HCT116 (cell line): ENCODE data around the gene PYGO1. TPM values are rescaled to one million over a fixed set of nuclear protein-coding genes. Genes with fewer than 3 reads are reported as not detected.

Experiments
- ATAC-seq: fragments of 200-7000 bp; cut with Tn5 transposase; 2 replicates; pipeline ENCODE4 v1.9.1; 2020; ENCODE audit warnings: mild to moderate bottlenecking, moderate library complexity
- BruUV-seq: library from RNA; stranded (reverse); fragments of 400-500 nt; replicated peaks from 2 replicates; lab custom pipeline; 2021; lab: Mats Ljungman, UMichigan
- CTCF ChIA-PET: fragments of 300-600 bp; sonication (Branson Sonifier 250); formaldehyde crosslinking; loops from one replicate; lab custom pipeline; 2021; ENCODE audit warnings: antibody characterized with exemption; lab: Charles Lee
- POLR2A ChIA-PET: fragments of 300-600, 350-600 bp; sonication (Branson Sonifier 250); formaldehyde crosslinking; loops from one replicate; lab custom pipeline; 2021; ENCODE audit warnings: antibody characterized with exemption; lab: Charles Lee
- RAD21 ChIA-PET, 2 experiments: fragments of 300-600 bp; sonication (Branson Sonifier 250); formaldehyde crosslinking; loops; one replicate each; lab custom pipeline; 2023; ENCODE audit warnings: low total read pairs in 2 of 2; ENCODE audit not compliant: uncharacterized antibody in 2 of 2, unreplicated experiment in 2 of 2, low non-redundant PET in 1 of 2; lab: Charles Lee
- DNase-seq: peaks from one replicate; pipeline ENCODE4 v3.0.0-alpha.2; 2010; ENCODE audit warnings: low read depth, low spot score
- H2AFZ ChIP-seq: fragments of 200-600 bp; shearing (Covaris generic), sonication (generic); 2 replicates; pipeline ENCODE4 v1.6.1; 2017; ENCODE audit warnings: low read depth, mixed run types, mixed read lengths, antibody characterized with exemption, low read length; ENCODE audit not compliant: poor library complexity, severe bottlenecking
- H3K27ac ChIP-seq: 2 replicates; pipeline ENCODE4 v1.5.1; 2012; ENCODE audit warnings: low read depth, low read length
- H3K27me3 ChIP-seq: fragments of 200-600 bp; sonication (generic); 2 replicates; pipeline ENCODE4 v1.6.1; 2016; ENCODE audit warnings: mixed run types, low read length, mixed read lengths; ENCODE audit not compliant: insufficient read depth
- H3K36me3 ChIP-seq, 2 experiments: fragments of 200-500 bp in 1 of 2; fragments of 200-600 bp in 1 of 2; sonication (Bioruptor generic) in 1 of 2; sonication (generic) in 1 of 2; 2 replicates each; pipeline versions ENCODE4 v1.5.1 to v1.6.1; 2014 to 2016; ENCODE audit warnings: low read length in 2 of 2, inconsistent platforms in 1 of 2, mixed read lengths in 1 of 2, mixed run types in 1 of 2; ENCODE audit not compliant: insufficient read depth in 2 of 2, control insufficient read depth in 1 of 2
- H3K4me1 ChIP-seq, 2 experiments: fragments of 200-600 bp in 1 of 2; sonication (generic) in 1 of 2; 2 replicates each; pipeline versions ENCODE4 v1.5.1 to v1.6.1; 2012 to 2017; ENCODE audit warnings: low read length in 2 of 2, inconsistent platforms in 1 of 2, mild to moderate bottlenecking in 1 of 2, mixed read lengths in 1 of 2, mixed run types in 1 of 2, moderate library complexity in 1 of 2; ENCODE audit not compliant: insufficient read depth in 2 of 2, control insufficient read depth in 1 of 2
- H3K4me2 ChIP-seq: fragments of 200-600 bp; sonication (generic); 2 replicates; pipeline ENCODE4 v1.6.1; 2017; ENCODE audit warnings: mixed run types, low read length, mixed read lengths
- H3K4me3 ChIP-seq, 2 experiments: fragments of 200-600 bp in 1 of 2; sonication (generic) in 1 of 2; replicated peaks in 1 of 2; 2 replicates each; pipeline ENCODE4 v1.5.1; 2011 to 2016; ENCODE audit warnings: low read length in 2 of 2, control low read depth in 1 of 2, low read depth in 1 of 2, mild to moderate bottlenecking in 1 of 2, mixed read lengths in 1 of 2, mixed run types in 1 of 2
- H3K79me2 ChIP-seq: fragments of 200-600 bp; sonication (generic); 2 replicates; pipeline ENCODE4 v1.6.1; 2017; ENCODE audit warnings: mild to moderate bottlenecking, mixed run types, low read length, moderate library complexity, mixed read lengths; ENCODE audit not compliant: insufficient read depth
- H3K9ac ChIP-seq: fragments of 200-600 bp; sonication (generic); 2 replicates; pipeline ENCODE4 v1.6.1; 2016; ENCODE audit warnings: low read length, mixed read lengths
- H3K9me2 ChIP-seq: fragments of 200-600 bp; sonication (generic), shearing (Covaris generic); 2 replicates; pipeline ENCODE4 v1.6.1; 2017; ENCODE audit warnings: mixed run types, mild to moderate bottlenecking, moderate library complexity; ENCODE audit not compliant: insufficient read depth
- H3K9me3 ChIP-seq, 2 experiments: fragments of 200-500 bp in 1 of 2; fragments of 200-600 bp in 1 of 2; sonication (Bioruptor generic) in 1 of 2; sonication (generic) in 1 of 2; 2 replicates each; pipeline ENCODE4 v1.6.1; 2014 to 2017; ENCODE audit warnings: low read length in 2 of 2, mixed read lengths in 2 of 2, inconsistent platforms in 1 of 2, low read depth in 1 of 2, mild to moderate bottlenecking in 1 of 2, mixed run types in 1 of 2, moderate library complexity in 1 of 2; ENCODE audit not compliant: control insufficient read depth in 1 of 2, insufficient read depth in 1 of 2
- H4K20me1 ChIP-seq: fragments of 200-600 bp; sonication (generic), shearing (Covaris generic); 2 replicates; pipeline ENCODE4 v1.6.1; 2017; ENCODE audit warnings: mixed run types, mild to moderate bottlenecking, moderate library complexity; ENCODE audit not compliant: insufficient read depth
- EZH2 ChIP-seq: fragments of 200-600 bp; sonication (generic); IDR thresholded peaks from 2 replicates; pipeline ENCODE4 v1.6.1; 2017; ENCODE audit warnings: antibody characterized with exemption, mixed run types
- EZH2phosphoT487 ChIP-seq: fragments of 200-600 bp; IDR thresholded peaks from 2 replicates; pipeline ENCODE4 v1.6.1; 2018; ENCODE audit warnings: antibody characterized with exemption, borderline replicate concordance
- MAX ChIP-seq: IDR thresholded peaks from 2 replicates; pipeline ENCODE4 v1.6.1; 2012
- POLR2AphosphoS5 ChIP-seq: IDR thresholded peaks from 2 replicates; pipeline ENCODE4 v1.6.1; 2011; ENCODE audit warnings: mild to moderate bottlenecking, low read depth, low read length, moderate library complexity
- TCF7L2 ChIP-seq: IDR thresholded peaks from 2 replicates; pipeline ENCODE4 v1.7.0; 2011; ENCODE audit warnings: borderline replicate concordance, inconsistent platforms; ENCODE audit not compliant: insufficient read depth, insufficient read length; ENCODE audit errors: extremely low read depth
- ZNF274 ChIP-seq: fragments of 200-500 bp; sonication (Bioruptor generic); IDR thresholded peaks from 2 replicates; pipeline ENCODE4 v1.6.1; 2014; ENCODE audit warnings: mild to moderate bottlenecking, low read depth, low read length, inconsistent platforms
- intact Hi-C: fragments of 100-400 bp; cut with micrococcal nuclease; formaldehyde crosslinking; loops from 2 replicates; pipeline ENCODE4 v1.10.0; 2022
- total RNA-seq: library from RNA; stranded (reverse); gene quantifications from one replicate; pipeline ENCODE4 v1.2.1, GENCODE V29; 2021; ENCODE audit not compliant: unreplicated experiment

The PYGO1 gene
- total RNA-seq, 1 experiment from 2014 or later, result 0.34 TPM

GRCh38 chr15:55588815-55589115, 620 bp upstream of the PYGO1 start:
- POLR2A ChIA-PET, result no interaction called here
- RAD21 ChIA-PET, result no interaction called here
- H3K4me2 ChIP-seq, result no peak overlapping the region
- no peaks in the 10 kb centered on the region for H3K9me3 ChIP-seq
- no peaks in the 10 kb centered on the region for H3K36me3 ChIP-seq
- H2AFZ ChIP-seq, result no peak overlapping the region
- H3K4me3 ChIP-seq, result no peak overlapping the region
- H4K20me1 ChIP-seq, result no peaks in the 10 kb centered on the region
- DNase-seq (no peak), ATAC-seq (no peak)
- H3K27ac ChIP-seq, result no peak overlapping the region
- H3K4me1 ChIP-seq, result peaks cover 0 to 3% of the 10 kb centered on the region in 2 experiments; a peak in 1 of 4 replicates
- no peaks in the 10 kb centered on the region for H3K27me3 ChIP-seq
- no peaks in the 10 kb centered on the region for H3K79me2 ChIP-seq
- H3K9ac ChIP-seq, result no peak overlapping the region
- no TSS peak for BruUV-seq
- intact Hi-C loops, result no loop called here
- CTCF ChIA-PET, result no interaction called here
- TF ChIP-seq ZNF274, result no peak
- TF ChIP-seq EZH2phosphoT487, result no peak
- TF ChIP-seq POLR2AphosphoS5, result no peak
- no peak for TF ChIP-seq MAX
- no peak for TF ChIP-seq EZH2
- no peaks in the 10 kb centered on the region for H3K9me2 ChIP-seq

GRCh38 chr15:55587321-55588069, 650 bp downstream of the PYGO1 start:
- Histone ChIP-seq H3K27me3 (no peaks in the 10 kb centered on the region), H3K79me2 (no peaks in the 10 kb centered on the region), H3K9me2 (no peaks in the 10 kb centered on the region)
- peak; percentile 96 for TF ChIP-seq TCF7L2
- TF ChIP-seq MAX, result no peak
- TF ChIP-seq, all 23 proteins: peak for 1
- CTCF ChIA-PET, result no interaction called here
- Histone ChIP-seq H3K9me3 (no peaks in the 10 kb centered on the region), H3K4me3 (peak overlapping the region; percentile 23 to 48; a peak in 3 of 4 replicates), H4K20me1 (no peaks in the 10 kb centered on the region), H3K27ac (no peak overlapping the region), H2AFZ (no peak overlapping the region), H3K36me3 (no peaks in the 10 kb centered on the region), H3K4me2 (peak overlapping the region; percentile 81), H3K4me1 (peaks cover 0 to 3% of the 10 kb centered on the region in 2 experiments; a peak in 1 of 4 replicates), H3K9ac (0 out of 2 replicates have a peak overlapping the region, but pooled peaks have one; percentile 25)
- no TSS peak for BruUV-seq
- intact Hi-C loops, result no loop called here
- peak; percentile 77 for ATAC-seq
- POLR2A ChIA-PET, result no interaction called here
- RAD21 ChIA-PET, result no interaction called here
- DNase-seq, result no peak
